Measurements from ENCODE around the gene ZNF831.

Gene ZNF831

DNA sequence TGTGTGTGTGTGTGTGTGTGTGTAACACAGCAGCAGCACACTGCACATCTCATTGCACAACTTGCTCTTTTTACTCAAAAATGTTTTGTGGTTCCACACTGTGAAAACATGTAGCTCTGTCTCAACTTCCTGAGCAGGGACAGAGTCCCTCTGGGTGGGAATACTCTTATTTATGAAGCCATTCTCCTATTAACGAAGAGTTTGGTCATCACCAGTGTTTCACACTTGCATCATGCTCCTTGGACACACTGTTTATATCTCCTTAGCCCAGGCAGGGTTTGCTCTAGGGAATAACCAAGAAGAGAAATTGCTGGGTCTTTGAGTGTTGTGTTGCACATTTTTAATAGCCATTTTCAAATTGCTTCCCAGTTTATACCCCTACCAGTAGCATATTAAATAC lies 53.6 kb downstream of the ZNF831 start:
- DNase-seq = no peak

DNA sequence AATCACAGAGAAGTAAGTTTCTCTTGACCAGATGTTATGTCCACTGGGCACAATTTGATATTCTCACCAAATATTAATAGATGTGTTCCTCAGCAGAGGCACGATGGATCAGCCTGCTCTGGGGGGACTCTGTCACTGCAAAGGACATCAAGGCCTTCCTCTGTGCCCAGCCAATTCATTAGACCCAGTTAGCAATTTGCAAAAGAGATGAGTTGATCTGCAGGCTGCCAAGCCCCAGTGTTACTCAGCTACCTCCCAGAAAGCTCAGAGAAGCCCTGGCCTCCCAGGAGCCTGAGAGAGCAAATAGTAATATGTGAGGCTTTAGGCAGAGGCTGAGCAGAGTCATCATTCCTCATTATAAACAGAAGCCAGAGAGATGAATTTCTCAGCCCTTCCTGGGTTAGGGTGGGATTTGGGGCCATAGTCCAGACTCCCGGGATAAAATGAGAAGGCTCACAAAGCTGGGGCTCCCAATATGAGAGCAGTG lies 54.2 kb downstream of the ZNF831 start:
- DNase-seq = no peak

DNA sequence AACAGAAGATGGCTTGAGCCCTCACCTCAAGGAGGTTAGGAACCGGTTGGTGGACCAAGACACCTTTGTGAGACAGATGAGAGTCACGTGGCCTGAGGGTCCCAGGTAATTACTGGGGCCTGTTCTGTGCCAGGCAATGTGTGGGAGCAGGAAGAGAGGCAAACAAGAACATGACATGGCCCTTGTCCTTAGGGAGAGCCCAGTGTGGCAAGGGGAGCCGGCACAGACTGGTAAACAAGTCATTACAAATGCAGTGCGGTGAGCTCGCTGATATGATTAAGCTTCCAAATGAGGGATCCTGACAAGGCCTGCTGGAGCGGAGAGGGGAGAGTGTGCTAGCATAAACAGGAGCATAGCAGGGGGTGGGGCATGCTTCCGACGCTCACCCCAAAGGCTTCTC lies 55.6 kb downstream of the ZNF831 start:
- DNase-seq = no peak

DNA sequence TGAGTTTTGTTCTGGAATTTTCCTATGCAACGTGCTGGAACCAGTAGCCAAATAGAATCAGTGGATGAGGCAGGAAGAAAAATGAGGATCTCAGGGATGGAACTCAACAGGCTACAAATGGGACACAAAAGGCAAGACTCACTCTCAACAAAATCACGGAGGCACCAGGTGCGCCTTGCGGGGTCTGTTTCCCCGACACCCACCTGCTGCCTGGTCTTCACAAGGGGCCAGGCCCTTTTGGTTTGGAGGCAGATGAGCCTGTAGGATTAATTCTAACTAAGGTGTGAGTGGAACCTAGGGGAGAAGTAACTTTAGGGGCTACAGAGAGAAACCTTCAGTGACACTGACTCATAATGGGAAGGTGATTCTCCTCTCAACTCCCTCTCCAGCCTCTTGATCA lies 56.5 kb downstream of the ZNF831 start:
- DNase-seq = no peak

DNA sequence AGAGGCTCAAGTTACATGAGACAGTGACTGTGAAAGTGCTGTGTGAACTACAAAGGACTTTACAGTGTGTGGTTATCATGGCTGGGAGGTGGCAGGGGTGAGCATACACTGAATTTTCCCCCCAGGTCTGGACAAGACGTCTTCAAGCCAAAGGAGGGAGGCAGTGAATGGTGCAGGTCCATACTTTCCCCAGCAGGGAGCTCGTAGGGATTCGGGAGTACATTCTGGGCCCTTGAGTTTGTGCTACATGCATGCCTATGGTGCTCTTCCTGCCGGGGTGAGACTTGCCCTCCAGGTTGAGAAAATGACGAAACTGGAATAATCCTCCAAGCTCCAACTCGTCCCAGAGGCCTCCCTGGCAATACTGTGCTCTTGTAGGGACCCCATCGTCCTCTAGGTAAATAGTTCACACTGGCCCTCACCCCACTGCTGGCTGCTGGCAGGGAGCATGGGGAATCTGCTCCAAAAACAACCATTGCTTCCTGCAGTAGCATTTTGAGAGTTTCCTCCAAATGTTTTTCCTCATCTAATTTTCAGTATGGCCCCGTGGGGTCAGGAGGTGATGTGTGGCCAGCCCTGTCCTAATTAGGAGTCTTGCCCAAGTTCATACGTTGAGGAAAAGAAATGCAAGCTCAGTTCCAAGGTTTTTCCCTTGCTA lies 57.6 kb downstream of the ZNF831 start:
- DNase-seq = no peak

DNA sequence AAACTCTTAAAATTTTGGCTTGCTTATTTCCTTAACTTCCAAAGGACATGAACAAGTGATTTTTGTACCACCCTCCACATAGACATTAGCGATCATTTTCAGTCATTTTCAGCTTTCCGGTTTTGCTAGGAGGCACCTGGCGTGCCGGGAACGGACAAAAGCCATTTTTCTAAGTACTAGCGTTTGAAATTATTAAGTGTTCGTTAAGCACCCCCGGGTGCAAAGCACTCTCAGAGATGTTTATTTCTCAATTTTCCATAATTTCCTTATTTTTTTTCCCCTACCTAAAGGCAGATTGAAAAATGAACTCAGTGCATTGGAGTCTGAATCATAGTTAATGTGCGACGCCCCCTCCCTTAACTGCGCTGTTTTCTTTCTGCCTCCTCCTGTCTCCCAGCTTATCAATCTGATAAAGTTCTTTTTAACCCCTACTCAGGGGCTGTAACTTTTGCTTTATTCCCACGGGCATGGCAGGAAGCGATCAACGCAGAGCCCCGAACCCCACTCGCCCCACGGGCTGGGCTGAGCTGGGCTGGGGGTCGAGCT lies 58.2 kb downstream of the ZNF831 start:
- no peak for DNase-seq

DNA sequence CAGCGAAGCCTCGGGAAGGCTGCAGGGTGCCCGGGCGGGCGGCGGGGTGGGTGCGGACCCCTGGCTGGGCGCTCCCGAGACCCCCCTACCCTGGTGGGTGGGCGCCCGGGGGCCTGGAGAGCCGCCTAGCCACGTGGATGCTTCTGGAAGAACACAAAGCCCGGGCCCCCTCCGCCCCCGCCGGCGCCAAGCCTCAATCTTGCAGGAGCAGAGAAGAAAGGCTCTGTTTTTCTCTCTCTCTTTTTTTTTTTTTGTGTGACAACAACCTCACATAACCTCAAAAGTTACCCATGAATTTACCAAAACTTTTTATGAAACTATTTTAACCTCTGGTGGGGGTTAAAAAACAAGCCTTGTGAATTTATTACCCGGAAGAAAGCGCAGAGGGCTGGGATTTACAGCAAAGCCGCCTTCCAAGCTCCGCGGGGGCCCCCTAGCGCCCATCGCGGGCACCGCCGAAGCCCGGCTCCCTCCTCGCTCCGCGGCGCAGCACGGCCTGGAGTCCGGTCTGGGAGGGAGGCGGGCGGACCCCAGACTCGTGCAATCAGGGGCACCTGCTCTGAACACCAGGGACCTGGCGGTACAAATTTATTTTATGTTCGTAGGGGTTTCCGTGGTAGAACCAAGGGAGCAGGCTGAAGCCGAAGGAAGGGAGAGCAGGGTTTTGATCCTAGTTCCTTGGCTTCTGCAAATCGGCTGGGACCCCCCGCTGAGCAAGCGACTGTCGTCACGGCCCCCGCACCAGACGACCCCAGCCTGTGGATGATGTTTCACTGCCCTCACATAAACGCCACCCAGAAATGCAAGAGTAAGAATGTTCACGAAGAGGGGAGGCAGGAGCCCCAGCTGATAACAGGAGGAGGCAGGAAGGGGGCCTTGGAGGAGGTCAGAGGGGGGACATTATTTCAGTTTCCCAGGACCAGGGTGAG lies 58.9 kb downstream of the ZNF831 start:
- peak; percentile 87 to 90 for DNase-seq

DNA sequence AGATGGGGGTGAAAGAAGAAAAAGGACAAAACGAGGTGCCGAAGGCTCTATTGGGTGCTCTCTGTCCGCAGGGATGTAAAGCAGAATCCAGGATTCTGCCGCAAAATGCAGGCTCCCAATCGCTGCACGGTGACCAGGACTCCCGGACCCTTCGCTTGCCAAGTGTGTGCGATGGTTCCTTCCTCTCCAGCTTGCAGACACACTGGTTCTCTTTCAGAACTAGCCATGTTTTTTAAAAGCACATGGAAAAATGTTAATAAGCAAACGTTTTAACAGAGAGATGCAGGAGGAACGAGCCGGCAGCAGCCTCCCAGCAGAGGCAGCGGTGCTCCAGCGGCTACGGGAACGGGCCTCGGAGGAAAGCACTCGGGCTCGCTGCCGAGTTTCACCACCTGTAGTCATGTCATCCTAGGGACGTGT lies 59.6 kb downstream of the ZNF831 start:
- DNase-seq = no peak

DNA sequence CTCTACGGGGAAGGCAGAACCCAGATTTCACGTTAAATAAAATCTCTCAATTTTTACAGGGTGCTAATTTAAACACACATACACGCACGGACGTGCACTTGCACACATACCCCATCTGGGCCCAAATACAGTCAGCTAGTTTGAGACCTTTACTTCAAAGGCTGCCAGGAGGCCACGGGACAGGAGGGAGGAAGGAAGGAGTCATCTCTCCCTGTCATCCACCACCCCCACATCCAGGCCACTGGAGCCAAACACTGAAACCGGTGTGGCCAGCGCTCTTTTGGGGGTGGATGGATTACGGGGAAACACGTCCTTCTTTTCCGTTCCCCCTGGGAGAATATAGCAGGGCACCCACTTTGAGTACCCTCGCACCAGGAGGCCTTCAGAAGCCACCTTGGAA lies 60.1 kb downstream of the ZNF831 start:
- no peak for DNase-seq

DNA sequence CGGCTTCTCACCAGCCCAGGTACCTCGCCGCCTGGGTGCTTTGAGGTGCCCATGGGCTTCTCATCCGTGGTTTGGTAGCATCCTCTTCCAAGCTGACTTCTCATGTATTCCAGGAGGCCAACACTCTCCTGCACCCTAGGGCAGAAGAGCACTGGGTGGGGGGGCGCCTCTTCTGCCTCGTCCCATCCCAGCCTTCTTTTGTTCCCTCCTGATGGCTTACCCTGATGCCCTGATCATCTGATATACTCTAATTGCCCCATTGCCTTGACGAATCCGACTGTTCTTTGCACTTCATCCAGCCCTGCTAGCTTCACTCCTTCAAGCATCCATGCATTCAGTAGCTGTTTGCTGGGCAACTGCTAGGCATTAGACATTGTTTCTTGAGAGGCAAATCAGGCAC lies 60.6 kb downstream of the ZNF831 start:
- DNase-seq = no peak

DNA sequence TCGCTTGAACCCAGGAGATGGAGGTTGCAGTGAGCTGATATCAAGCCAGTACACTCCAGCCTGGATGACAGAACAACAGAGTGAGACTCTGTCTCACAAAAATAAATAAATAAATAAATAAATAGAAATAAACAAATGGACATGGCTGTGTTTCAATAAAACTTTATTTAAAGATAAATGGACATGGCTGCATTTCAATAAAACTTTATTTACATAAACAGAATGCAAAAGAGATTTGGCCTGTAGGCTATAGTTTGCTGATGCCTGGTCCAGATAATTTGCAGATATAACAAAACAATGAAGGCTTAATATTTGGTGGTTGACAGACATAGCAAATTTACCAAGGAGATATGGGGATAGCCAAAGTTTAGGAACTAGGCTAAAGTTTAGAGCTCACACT lies 66.8 kb downstream of the ZNF831 start:
- DNase-seq = no peak

DNA sequence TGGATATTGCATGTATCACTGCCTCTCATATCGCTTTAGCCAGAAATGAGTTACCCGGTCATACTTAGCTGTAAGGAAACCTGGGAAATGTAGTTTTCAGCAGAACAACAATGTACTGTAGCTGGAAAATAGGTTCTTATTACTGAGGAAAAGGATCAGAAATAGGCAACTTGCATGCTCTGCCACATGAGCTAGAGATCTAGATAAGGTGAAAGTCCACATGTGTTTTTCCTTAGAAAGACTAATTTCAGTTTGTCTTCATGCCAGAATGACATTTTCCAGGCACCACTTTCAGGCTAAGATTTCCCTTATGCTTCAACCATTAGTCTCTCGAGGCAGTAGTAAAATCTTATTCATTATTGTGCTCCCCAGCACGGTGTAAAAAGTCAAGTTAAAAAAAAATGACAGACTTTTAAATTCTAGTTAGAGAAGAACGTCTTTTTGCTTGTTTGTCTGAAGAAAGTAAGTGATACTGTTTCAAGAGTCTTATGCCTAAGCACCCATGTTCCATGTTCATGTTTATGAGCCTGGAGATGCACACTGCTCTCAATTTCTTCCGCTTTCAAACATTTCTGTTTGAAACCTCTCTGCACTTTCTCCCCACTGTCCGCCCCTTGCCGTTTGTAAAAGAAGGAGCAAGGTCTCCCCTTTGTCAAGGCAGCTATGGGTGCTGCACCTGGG lies 67.6 kb downstream of the ZNF831 start:
- no peak for DNase-seq

DNA sequence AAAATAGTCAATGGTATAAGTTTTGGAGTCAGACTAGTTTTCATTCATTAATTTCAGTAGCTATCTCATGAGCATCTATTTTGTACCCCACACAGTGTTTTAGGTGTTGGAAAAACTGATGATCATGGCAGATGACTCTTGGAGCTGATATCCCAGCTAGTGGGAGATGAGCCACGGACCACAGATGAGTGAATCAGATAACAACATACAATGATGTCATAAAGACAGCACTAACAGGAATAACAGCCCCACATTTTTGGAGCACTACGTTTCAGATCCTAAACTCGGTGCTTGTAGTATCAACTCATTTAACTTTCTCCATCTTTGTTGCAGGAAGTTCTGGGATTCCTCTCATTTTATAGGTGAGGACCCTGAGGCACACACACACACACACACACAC lies 69.0 kb downstream of the ZNF831 start:
- no peak for DNase-seq

DNA sequence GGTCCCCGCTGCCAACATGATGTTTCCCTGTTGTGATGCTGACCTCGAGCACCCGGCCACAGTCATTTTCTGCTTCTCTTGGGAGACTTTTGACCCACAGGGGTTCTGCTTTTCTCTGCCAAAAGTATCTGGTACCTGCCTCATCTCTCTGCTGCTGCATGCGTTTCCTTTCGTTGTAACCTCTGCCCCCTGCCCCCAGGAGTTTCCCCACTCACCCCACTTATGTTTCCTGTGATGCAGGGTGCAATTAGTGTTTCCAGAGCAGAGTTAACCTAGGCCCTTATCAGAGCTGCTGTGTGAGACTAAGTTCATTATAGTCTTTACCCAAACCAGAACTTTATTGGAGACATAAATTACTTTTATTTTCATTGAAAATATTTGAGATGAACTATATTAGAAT lies 71.6 kb downstream of the ZNF831 start:
- no peak for DNase-seq

DNA sequence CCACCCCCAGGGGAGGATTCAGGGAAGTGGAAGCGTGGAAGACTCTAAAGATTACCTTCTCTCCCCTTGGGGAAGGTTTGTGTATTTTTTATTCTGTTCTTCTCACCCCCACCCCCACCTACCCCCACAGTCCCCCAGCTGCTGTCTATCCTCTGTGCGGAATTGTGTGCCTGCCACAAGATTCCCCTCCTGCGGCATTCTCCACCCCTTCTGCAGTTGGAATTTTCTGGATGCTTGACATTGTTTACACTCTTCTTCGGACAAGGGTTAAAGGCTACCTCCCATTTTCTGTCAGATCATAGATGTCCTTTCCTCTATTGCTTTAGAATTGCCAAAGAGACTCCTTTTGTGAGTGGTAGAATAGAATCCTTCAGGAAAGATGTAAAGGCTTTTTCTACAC lies 76.4 kb downstream of the ZNF831 start:
- no peak for DNase-seq

DNA sequence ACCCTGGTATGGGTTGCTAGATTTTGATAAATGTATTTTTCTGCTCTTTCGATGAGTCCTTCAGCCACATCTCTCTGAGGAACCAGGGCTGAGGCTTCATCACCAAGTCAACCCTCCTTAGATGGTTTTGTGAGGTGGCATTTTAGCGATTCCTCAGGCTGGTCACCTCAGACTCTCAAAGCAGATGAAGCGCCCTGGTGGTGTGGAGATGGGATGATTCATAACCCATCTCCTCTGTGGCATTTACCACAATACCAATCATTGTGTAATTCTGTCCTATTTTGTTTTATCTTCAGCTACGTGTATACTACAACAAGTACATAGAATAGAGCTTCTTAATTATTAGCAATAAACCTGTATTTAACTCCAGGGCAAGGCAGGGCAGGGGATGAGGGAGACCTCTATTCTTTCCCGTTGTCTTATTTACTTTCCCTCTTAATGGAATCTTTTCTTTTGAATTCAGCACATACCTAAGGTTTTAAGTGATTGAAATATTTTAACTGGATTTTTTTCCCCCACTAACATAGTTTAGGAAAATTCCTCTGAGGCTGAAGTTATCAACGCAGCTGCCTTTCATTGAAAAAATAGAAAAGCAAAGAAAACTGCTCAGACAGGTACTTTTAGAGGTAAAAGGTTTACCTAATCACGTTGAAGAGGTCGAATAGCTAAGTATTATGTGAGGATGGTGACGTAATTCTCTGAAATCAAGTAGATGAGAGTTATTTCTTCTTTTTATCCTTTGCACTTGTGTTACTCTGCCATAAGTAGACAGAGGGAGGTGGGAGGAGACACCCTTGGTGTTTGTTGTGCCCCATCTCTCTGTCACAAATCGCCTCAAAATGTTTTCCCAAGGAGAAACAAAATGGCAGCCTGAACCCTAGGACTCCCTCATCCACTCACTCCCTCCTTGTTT lies 79.3 kb downstream of the ZNF831 start:
- DNase-seq = peak; percentile 20 to 46

DNA sequence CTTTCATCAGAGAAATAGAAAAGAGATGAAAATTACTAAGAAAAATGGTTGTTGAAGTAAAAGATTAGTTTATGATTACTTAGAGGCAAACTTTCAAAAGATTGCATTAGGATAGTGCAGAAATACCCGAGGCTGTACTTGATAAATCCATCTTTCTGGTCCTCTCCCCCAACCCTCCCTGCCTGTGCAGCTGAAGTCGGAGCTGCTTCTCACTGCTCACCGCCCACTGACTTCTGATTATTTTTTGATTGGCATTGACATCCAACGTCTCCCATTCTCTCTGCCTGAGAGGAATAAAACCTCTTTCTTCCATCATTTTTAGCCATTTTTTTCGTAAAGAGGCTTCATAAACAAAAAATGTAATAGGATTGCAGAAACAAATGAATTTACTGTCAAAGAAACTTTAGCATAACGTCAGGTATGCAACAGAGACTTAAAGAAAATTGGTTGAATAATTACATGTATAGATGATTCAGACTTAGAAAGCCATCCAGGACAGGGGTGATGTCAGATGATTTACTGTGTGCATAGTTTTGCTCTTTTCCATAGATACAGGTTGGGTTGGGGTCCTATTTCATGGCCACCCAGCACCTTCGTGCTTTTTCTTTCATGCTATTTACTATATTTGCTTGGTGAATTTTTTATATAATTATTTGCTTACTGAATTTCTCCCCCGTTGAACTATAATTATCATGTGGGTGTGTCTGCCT lies 83.2 kb downstream of the ZNF831 start:
- no peak for DNase-seq

DNA sequence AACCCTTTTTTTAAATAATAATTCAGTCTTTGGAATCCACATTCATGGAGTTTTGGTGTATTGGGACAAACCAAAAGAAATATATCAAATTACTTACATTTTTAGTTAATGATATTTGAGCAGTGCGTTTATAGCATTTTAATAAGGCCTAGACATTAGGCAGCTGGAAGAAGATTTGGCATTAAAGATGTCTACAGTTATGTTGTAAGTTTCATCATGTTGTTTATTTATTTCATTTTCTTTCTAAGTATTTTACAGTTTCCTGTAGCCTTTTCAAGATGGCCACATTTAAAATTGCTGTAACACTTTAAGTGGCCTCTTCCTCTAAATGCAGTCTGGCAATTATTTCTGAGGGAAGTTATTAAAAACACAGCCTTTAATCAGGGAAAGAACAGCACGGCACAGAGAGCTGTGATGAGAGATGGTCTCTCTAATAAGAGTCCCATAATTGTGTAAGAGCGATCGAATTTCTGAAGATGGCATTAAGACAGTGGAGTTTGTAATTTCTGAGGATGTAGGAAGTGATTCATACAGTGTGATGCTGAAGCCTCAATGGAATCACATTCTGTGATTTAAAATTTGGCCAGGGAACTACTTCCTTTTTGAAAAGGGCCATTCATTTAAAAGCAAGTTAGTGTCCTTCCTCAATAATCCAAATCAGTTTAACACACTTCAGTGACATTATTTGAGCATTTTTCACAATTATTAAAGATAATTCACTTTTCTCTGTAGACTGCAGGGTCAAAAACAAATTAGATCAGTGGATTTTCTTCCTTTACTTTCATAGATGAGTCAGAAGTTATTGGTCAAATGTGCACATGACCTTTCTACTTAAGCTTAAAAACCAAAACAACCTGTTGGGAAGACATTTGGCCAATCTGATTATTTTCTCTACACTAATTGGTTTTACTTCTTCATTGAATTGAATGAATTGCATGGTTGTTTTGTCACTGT lies 84.4 kb downstream of the ZNF831 start:
- DNase-seq = no peak

DNA sequence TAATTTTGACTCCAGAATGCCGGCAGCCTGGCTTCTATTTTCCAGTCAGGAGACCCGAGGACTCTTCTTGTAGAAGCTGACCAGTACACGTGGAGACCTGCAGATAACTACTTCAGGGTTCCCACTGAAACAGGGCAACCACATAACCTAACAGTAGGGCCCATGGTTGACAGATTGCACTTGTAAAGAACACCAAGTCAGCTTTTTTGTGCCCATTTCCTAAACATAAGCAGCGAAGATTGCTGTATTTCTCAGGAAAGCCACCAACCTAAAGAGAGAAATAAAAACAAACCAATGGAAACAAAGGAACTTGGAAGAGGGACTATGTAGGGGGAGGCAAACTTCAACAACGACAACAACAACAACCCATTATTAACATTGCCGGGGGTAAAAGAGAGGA lies 86.7 kb downstream of the ZNF831 start:
- no peak for DNase-seq

DNA sequence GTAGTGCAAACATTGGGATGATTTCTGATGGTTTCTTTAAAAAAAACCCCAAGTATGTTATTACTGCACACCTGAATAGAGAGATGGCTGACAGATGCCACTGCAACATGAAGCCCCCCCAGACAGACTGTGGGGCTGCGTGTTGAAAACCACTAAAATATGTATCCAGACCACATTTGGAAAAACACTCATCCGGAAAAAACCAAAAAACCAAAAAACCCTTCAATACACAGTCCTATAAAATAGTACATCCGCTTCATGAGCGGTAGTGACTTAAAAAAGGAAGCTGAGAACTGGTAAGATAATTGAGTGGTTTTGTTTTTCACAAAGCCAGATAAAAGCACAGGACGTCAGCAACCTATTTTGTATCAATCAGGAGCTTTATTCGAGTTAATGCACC lies 89.7 kb downstream of the ZNF831 start:
- DNase-seq = no peak

Data from activated CD4-positive, alpha-beta T cell treated with anti-CD3 and anti-CD28 coated beads, Interleukin-2, amount 50 U/mL, for 48 hours (primary cell).